GM21825 (cell line): Measurements from ENCODE around the gene RNF11.

Source experiments
- ATAC-seq: cut with Tn5 transposase; IDR thresholded peaks from one replicate; pipeline ENCODE4 v1.9.1; 2021; ENCODE audit warnings: mild to moderate bottlenecking, moderate library complexity; ENCODE audit not compliant: unreplicated experiment

The RNF11 gene

GRCh38 chr1:51311826-51312225, 75.8 kb downstream of the RNF11 start:
- no peak for ATAC-seq

- no peak for ATAC-seq
Observed at GRCh38 chr1:51312718-51313117, 76.6 kb downstream of the RNF11 start.

GRCh38 chr1:51313268-51313852, 77.3 kb downstream of the RNF11 start:
- ATAC-seq, result no peak

GRCh38 chr1:51313961-51314777, 78.1 kb downstream of the RNF11 start:
- no peak for ATAC-seq

GRCh38 chr1:51314974-51315373, 78.9 kb downstream of the RNF11 start:
- ATAC-seq, result no peak

GRCh38 chr1:51316113-51316845, 80.2 kb downstream of the RNF11 start:
- ATAC-seq, result no peak

GRCh38 chr1:51316846-51317120, 80.7 kb downstream of the RNF11 start:
- ATAC-seq, result no peak

GRCh38 chr1:51317798-51318197, 81.7 kb downstream of the RNF11 start:
- ATAC-seq, result no peak

GRCh38 chr1:51320967-51321923, 85.2 kb downstream of the RNF11 start:
- no peak for ATAC-seq

- ATAC-seq, result no peak
Observed at GRCh38 chr1:51321924-51322280, 85.8 kb downstream of the RNF11 start.

- ATAC-seq, result no peak
Observed at GRCh38 chr1:51322417-51323101, 86.5 kb downstream of the RNF11 start.
